GM23338 (cell line): Measurements from ENCODE around the gene PLEKHH3. TPM values are rescaled to one million over a fixed set of nuclear protein-coding genes. Genes with fewer than 3 reads are reported as not detected.
A peak's percentile ranks its signal among the peaks of the same experiment; 100 is the strongest.

Experiments
- ATAC-seq: fragments of 200-7000 bp; cut with Tn5 transposase; 3 replicates; pipeline ENCODE4 v1.9.1; 2020
- DNase-seq: peaks from one replicate; pipeline ENCODE4 v3.0.0-alpha.2; 2015; ENCODE audit warnings: low spot score
- H2AFZ ChIP-seq: fragments of 200-600 bp; sonication (generic); 2 replicates; pipeline ENCODE4 v1.8.0; 2016; ENCODE audit warnings: antibody characterized with exemption, mild to moderate bottlenecking, moderate library complexity
- H3F3A ChIP-seq: fragments of 200-600 bp; sonication (generic); replicated peaks from 2 replicates; pipeline ENCODE4 v1.8.0; 2017; ENCODE audit warnings: antibody characterized with exemption, mixed run types, low read depth
- H3K27ac ChIP-seq: fragments of 200-600 bp; sonication (generic); 2 replicates; pipeline ENCODE4 v1.6.1; 2016; ENCODE audit warnings: low read depth
- H3K27me3 ChIP-seq: fragments of 200-600 bp; sonication (generic); 2 replicates; pipeline ENCODE4 v1.8.0; 2016; ENCODE audit warnings: mild to moderate bottlenecking, mixed run types, moderate library complexity; ENCODE audit not compliant: insufficient read depth
- H3K36me3 ChIP-seq: fragments of 200-600 bp; sonication (generic); 2 replicates; pipeline ENCODE4 v1.8.0; 2016; ENCODE audit warnings: mild to moderate bottlenecking; ENCODE audit not compliant: insufficient read depth
- H3K4me1 ChIP-seq: fragments of 200-600 bp; sonication (generic); 2 replicates; pipeline ENCODE4 v1.8.0; 2016; ENCODE audit warnings: mild to moderate bottlenecking, moderate library complexity; ENCODE audit not compliant: insufficient read depth
- H3K4me2 ChIP-seq: fragments of 200-600 bp; sonication (generic); 2 replicates; pipeline ENCODE4 v1.7.1; 2017; ENCODE audit warnings: mixed run types
- H3K4me3 ChIP-seq: fragments of 200-600 bp; sonication (generic); 2 replicates; pipeline ENCODE4 v1.6.1; 2016; ENCODE audit warnings: mixed run types
- H3K79me2 ChIP-seq: fragments of 200-600 bp; sonication (generic); replicated peaks from 2 replicates; pipeline ENCODE4 v1.8.0; 2017; ENCODE audit warnings: mild to moderate bottlenecking; ENCODE audit not compliant: insufficient read depth
- H3K9me2 ChIP-seq: fragments of 200-600 bp; sonication (generic); 2 replicates; pipeline ENCODE4 v1.8.0; 2017; ENCODE audit not compliant: insufficient read depth
- H4K20me1 ChIP-seq: fragments of 200-600 bp; sonication (generic); replicated peaks from 2 replicates; pipeline ENCODE4 v1.8.0; 2017; ENCODE audit warnings: mild to moderate bottlenecking; ENCODE audit not compliant: insufficient read depth
- H3K27ac Mint-ChIP-seq: 2 replicates; pipeline ENCODE4 v1.8.0; 2020; ENCODE audit warnings: inconsistent platforms, mild to moderate bottlenecking, moderate library complexity, mixed read lengths
- H3K27me3 Mint-ChIP-seq: 3 replicates; pipeline ENCODE4 v1.8.0; 2022; ENCODE audit warnings: low read depth, mild to moderate bottlenecking, moderate library complexity, mixed read lengths, inconsistent platforms; ENCODE audit not compliant: insufficient read depth, poor library complexity
- H3K36me3 Mint-ChIP-seq: 3 replicates; pipeline ENCODE4 v1.8.0; 2021; ENCODE audit warnings: low read depth, mild to moderate bottlenecking, inconsistent platforms, moderate library complexity, mixed read lengths
- H3K4me1 Mint-ChIP-seq: 3 replicates; pipeline ENCODE4 v1.8.0; 2020; ENCODE audit warnings: mild to moderate bottlenecking, inconsistent platforms, mixed read lengths
- H3K4me3 Mint-ChIP-seq: 3 replicates; pipeline ENCODE4 v1.8.0; 2021; ENCODE audit warnings: moderate library complexity, mild to moderate bottlenecking, inconsistent platforms, mixed read lengths
- H3K9me3 Mint-ChIP-seq: 3 replicates; pipeline ENCODE4 v1.8.0; 2020; ENCODE audit warnings: moderate library complexity, mild to moderate bottlenecking, inconsistent platforms, mixed read lengths
- CREB1 ChIP-seq: fragments of 250-450 bp; sonication (Bioruptor Pico); IDR thresholded peaks from 2 replicates; pipeline ENCODE4 v1.5.0; 2020; ENCODE audit warnings: low read depth, mild to moderate bottlenecking, moderate library complexity
- EZH2 ChIP-seq: fragments of 200-600 bp; sonication (generic); IDR thresholded peaks from one replicate; pipeline ENCODE4 v1.8.0; 2017; ENCODE audit warnings: antibody characterized with exemption, mild to moderate bottlenecking, low read depth; ENCODE audit not compliant: unreplicated experiment
- EZH2phosphoT487 ChIP-seq: fragments of 200-600 bp; sonication (generic); IDR thresholded peaks from one replicate; pipeline ENCODE4 v1.8.1; 2018; ENCODE audit warnings: antibody characterized with exemption; ENCODE audit not compliant: unreplicated experiment
- POLR2AphosphoS5 ChIP-seq: IDR thresholded peaks from 2 replicates; pipeline ENCODE4 v1.6.1; 2016; ENCODE audit warnings: antibody characterized with exemption, low read depth
- STAT1 ChIP-seq: IDR thresholded peaks from one replicate; pipeline ENCODE4 v1.6.1; 2016; ENCODE audit warnings: antibody characterized with exemption; ENCODE audit not compliant: unreplicated experiment
- ZNF114 ChIP-seq: fragments of 250-450 bp; sonication (Bioruptor Pico); IDR thresholded peaks from 2 replicates; pipeline ENCODE4 v1.5.0; 2020; ENCODE audit warnings: mild to moderate bottlenecking, moderate library complexity
- polyA plus RNA-seq: library from polyadenylated mRNA; unstranded; fragments of >200 nt; fragmentation: Nextera tagmentation; extraction: Ambion mirVana; gene quantifications from 2 replicates; pipeline ENCODE4 v1.2.1, GENCODE V29; 2016
- total RNA-seq: library from RNA; depleted of rRNA; stranded (reverse); fragments of >200 nt; shearing (Covaris generic); gene quantifications from 2 replicates; pipeline ENCODE4 v1.2.3, GENCODE V29; 2014
- TF ChIP-seq, protein P1 (sequence below): IDR thresholded peaks from one replicate; pipeline ENCODE4 v1.6.1; 2018; ENCODE audit warnings: antibody characterized with exemption; ENCODE audit not compliant: unreplicated experiment

The PLEKHH3 gene
- total and polyA plus RNA-seq, 2 experiments from 2014 or later, result 10.9 to 24.2 TPM

DNA sequence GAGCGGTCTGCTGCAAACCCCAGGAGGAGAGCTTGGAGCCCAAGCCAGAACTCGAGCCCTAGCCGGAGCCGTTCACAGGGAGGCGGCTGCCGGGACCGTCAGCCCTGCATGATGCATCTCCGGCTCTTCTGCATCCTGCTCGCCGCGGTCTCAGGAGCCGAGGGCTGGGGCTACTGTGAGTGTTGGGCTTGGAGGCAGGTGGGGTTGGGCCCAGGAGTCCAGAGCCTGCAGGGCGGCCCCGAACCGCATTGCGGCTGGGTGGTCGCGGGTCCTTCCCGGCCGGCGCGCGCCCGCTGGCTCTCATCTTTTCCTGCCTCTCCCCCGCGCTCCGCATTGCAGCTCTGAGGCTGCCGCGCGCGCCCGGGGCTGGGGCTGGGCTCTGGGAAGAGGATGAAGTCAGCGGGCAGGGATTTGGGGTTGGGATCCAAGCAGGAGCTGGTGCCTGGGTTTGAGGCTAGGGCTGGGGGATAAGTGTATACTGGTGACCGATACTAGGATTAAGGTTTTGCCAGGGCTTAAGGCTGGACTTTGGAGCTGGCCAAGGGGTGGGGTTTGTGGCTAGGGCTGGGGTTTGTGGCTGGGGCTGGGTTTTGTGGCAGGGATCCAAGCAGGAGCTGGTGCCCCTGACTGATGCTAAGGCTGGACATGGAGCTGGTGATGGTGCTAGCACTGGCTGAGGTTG, 6.1 kb upstream of the PLEKHH3 start:
- H3K27me3 Mint-ChIP-seq, result peaks cover 49% of the 10 kb centered on the region
- H3K4me1 ChIP-seq, result peaks cover 26% of the 10 kb centered on the region; the same call in 1 of the 2 replicates
- peak; percentile 5 for ATAC-seq

DNA sequence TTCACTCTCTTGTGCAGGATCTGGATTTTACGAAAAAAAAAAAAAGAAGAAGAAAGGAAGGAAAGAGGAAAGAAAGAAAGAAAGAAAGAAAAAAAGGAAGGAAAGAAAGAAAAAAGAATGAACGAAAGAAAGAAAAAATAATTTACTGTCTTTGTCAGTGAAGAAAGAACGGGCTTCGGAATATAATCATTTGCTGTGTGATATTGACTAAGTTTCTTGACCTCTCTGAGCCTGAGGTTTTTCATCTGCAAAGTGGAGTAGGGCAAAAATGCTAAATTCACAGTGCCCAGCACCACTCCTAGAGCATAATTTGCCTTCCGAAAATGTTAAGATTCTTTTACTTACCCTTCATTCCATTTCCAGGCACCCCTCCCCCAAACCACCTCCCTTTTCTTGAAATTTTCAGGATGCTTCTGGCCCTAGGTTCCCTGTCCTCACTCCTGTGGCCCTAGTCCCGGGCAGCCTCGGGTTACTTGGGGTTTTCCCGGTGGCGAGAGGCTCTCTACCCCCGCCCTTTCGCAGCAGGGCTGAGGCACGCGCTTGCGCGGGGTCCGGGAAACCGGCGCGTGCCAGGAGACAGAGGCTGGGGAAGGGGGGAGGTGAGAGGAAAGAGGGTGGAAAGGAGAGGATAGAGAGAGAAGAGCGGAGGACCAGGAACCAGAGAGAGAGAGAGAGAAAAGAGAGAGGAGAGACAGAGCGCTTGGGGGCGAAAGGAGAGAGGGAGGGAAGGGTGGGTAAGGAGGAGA, 5.4 kb upstream of the PLEKHH3 start, which contains the start of gene CNTNAP1:
TSS of gene CNTNAP1 (plus strand) at position 556 of the 746 bp plus-strand sequence. CDS start 299 bp downstream, outside the sequence.
- Mint-ChIP-seq H3K27ac (0 out of 2 replicates have a peak within 1 kb of the TSS, but pooled peaks have one; percentile 5), H3K27me3 (peaks cover 53% of the 10 kb centered on the region), H3K4me3 (peak within 1 kb of the TSS; percentile 86), H3K36me3 (peaks cover 17% of the 10 kb centered on the region), H3K9me3 (peaks cover 3% of the 10 kb centered on the region; the same call in 1 of the 3 replicates), H3K4me1 (peaks cover 47% of the 10 kb centered on the region)
- Histone ChIP-seq H4K20me1 (0 out of 2 replicates have a peak, but pooled peaks cover 2% of the 10 kb centered on the region), H3F3A (peaks cover 42% of the 10 kb centered on the region), H3K4me1 (peaks cover 32% of the 10 kb centered on the region), H3K36me3 (no peaks in the 10 kb centered on the region), H2AFZ (peak within 1 kb of the TSS; percentile 75), H3K79me2 (no peaks in the 10 kb centered on the region), H3K4me2 (peak within 1 kb of the TSS; percentile 91), H3K4me3 (peak within 1 kb of the TSS; percentile 67), H3K9me2 (no peaks in the 10 kb centered on the region), H3K27me3 (peaks cover 55% of the 10 kb centered on the region), H3K27ac (peak within 1 kb of the TSS; percentile 79; the same call in 1 of the 2 replicates)
- DNase-seq, result peak; percentile 83
- TF ChIP-seq POLR2AphosphoS5 (0 out of 2 replicates have a peak, but pooled peaks have one; percentile 34), STAT1 (no peak)
- ATAC-seq, result peak; percentile 15

More for the DNA sequence above, 6.1 kb upstream of the PLEKHH3 start:
- Histone ChIP-seq H3K4me3 (peak overlapping the region; percentile 67), H3F3A (peaks cover 38% of the 10 kb centered on the region), H3K79me2 (no peaks in the 10 kb centered on the region), H2AFZ (peak overlapping the region; percentile 59), H3K4me2 (peak overlapping the region; percentile 91), H3K36me3 (no peaks in the 10 kb centered on the region), H3K27me3 (peaks cover 55% of the 10 kb centered on the region), H3K27ac (no peak overlapping the region), H4K20me1 (0 out of 2 replicates have a peak, but pooled peaks cover 2% of the 10 kb centered on the region), H3K9me2 (no peaks in the 10 kb centered on the region)
- Mint-ChIP-seq H3K4me1 (peaks cover 48% of the 10 kb centered on the region), H3K9me3 (peaks cover 3% of the 10 kb centered on the region; the same call in 1 of the 3 replicates), H3K4me3 (peak overlapping the region; percentile 86), H3K36me3 (peaks cover 20% of the 10 kb centered on the region), H3K27ac (no peak overlapping the region)
- no peak for TF ChIP-seq CREB1
- peak; percentile 25 for TF ChIP-seq EZH2
- peak; percentile 73 for DNase-seq

DNA sequence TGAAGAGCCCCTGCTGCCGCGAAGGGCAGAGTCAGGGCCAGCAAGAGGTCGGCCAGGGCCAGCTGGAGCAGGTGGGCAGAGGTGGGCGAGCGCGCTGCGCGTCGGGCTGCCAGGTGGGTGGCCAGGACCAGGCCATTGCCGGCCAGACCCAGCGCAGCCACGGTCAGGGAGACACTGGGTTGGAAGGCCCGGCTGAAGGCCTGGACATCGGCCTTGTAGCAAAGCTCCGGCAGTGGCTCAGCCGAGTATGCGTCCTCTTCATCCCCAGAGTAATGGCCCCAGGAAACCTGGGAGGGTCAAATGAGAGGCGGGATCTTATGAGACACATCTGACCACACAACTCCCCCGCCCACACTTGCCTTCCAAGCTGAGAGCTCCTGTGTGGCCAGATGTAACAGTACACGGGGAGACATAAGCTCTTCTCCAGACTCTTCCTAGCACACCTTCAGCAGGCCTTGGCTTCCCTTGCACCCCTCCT, 3.6 kb upstream of the PLEKHH3 start:
- 0 out of 2 replicates have a peak, but pooled peaks cover 2% of the 10 kb centered on the region for H4K20me1 ChIP-seq
- DNase-seq (no peak), ATAC-seq (no peak)
- H3K4me2 ChIP-seq, result peak overlapping the region; percentile 86
- no peaks in the 10 kb centered on the region for H3K9me2 ChIP-seq
- peaks cover 62% of the 10 kb centered on the region for H3K27me3 ChIP-seq
- H3K4me3 Mint-ChIP-seq, result peak overlapping the region; percentile 71
- H3K36me3 ChIP-seq, result no peaks in the 10 kb centered on the region
- H3K4me3 ChIP-seq, result peak overlapping the region; percentile 65
- peaks cover 10% of the 10 kb centered on the region; the same call in 2 of the 3 replicates for H3K36me3 Mint-ChIP-seq
- peaks cover 37% of the 10 kb centered on the region for H3K4me1 ChIP-seq
- H2AFZ ChIP-seq, result peak overlapping the region; percentile 90
- peaks cover 64% of the 10 kb centered on the region for H3K27me3 Mint-ChIP-seq
- peaks cover 7% of the 10 kb centered on the region; the same call in 1 of the 2 replicates for H3K79me2 ChIP-seq
- peaks cover 38% of the 10 kb centered on the region for H3F3A ChIP-seq
- peaks cover 44% of the 10 kb centered on the region for H3K4me1 Mint-ChIP-seq
- no peak overlapping the region for H3K27ac ChIP-seq
- no peak overlapping the region for H3K27ac Mint-ChIP-seq
- peaks cover 3% of the 10 kb centered on the region; the same call in 1 of the 3 replicates for H3K9me3 Mint-ChIP-seq
- TF ChIP-seq ZNF114 (CRISPR knock-in tag) (no peak), EZH2phosphoT487 (no peak), EZH2 (no peak)
- TF ChIP-seq, protein P1, sequence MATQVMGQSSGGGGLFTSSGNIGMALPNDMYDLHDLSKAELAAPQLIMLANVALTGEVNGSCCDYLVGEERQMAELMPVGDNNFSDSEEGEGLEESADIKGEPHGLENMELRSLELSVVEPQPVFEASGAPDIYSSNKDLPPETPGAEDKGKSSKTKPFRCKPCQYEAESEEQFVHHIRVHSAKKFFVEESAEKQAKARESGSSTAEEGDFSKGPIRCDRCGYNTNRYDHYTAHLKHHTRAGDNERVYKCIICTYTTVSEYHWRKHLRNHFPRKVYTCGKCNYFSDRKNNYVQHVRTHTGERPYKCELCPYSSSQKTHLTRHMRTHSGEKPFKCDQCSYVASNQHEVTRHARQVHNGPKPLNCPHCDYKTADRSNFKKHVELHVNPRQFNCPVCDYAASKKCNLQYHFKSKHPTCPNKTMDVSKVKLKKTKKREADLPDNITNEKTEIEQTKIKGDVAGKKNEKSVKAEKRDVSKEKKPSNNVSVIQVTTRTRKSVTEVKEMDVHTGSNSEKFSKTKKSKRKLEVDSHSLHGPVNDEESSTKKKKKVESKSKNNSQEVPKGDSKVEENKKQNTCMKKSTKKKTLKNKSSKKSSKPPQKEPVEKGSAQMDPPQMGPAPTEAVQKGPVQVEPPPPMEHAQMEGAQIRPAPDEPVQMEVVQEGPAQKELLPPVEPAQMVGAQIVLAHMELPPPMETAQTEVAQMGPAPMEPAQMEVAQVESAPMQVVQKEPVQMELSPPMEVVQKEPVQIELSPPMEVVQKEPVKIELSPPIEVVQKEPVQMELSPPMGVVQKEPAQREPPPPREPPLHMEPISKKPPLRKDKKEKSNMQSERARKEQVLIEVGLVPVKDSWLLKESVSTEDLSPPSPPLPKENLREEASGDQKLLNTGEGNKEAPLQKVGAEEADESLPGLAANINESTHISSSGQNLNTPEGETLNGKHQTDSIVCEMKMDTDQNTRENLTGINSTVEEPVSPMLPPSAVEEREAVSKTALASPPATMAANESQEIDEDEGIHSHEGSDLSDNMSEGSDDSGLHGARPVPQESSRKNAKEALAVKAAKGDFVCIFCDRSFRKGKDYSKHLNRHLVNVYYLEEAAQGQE, result no peak
